Ecto neural progenitor cell (in vitro differentiated cells): Measurements from ENCODE around the gene POFUT2.

Experiments
- DNase-seq: peaks from one replicate; pipeline ENCODE4 v3.0.0-alpha.2; 2018; ENCODE audit warnings: low spot score

The POFUT2 gene

GRCh38 chr21:45223236-45224185 is 64.2 kb downstream of the POFUT2 start:
- no peak for DNase-seq

GRCh38 chr21:45222001-45222400 is 65.7 kb downstream of the POFUT2 start:
- no peak for DNase-seq

GRCh38 chr21:45220714-45221490 is 66.8 kb downstream of the POFUT2 start:
- no peak for DNase-seq

GRCh38 chr21:45220071-45220481 is 67.6 kb downstream of the POFUT2 start:
- no peak for DNase-seq

GRCh38 chr21:45219517-45219916 is 68.2 kb downstream of the POFUT2 start:
- DNase-seq = no peak

- DNase-seq = no peak
Observed at GRCh38 chr21:45217010-45217409, 70.7 kb downstream of the POFUT2 start.

GRCh38 chr21:45215213-45215612 is 72.5 kb downstream of the POFUT2 start:
- no peak for DNase-seq
